HG02885 (cell line): ENCODE data around the gene MTHFD1.

Experiments
- ATAC-seq: cut with Tn5 transposase; IDR thresholded peaks from one replicate; pipeline ENCODE4 v1.9.1; 2021; ENCODE audit warnings: mild to moderate bottlenecking; ENCODE audit not compliant: unreplicated experiment, poor library complexity

The MTHFD1 gene

GRCh38 chr14:64401949-64402348, 13.8 kb downstream of the MTHFD1 start:
- ATAC-seq, result no peak

- no peak for ATAC-seq
These were observed 17.1 kb downstream of the MTHFD1 start for GRCh38 chr14:64405295-64405694.

GRCh38 chr14:64407329-64407728, 19.2 kb downstream of the MTHFD1 start:
- ATAC-seq, result peak; percentile 43

- ATAC-seq, result peak; percentile 55
These were observed 21.2 kb downstream of the MTHFD1 start for GRCh38 chr14:64409126-64409920.

- ATAC-seq, result no peak
These were observed 22.1 kb downstream of the MTHFD1 start for GRCh38 chr14:64410084-64410774.

- ATAC-seq, result no peak
These were observed 22.8 kb downstream of the MTHFD1 start for GRCh38 chr14:64411001-64411400.

- no peak for ATAC-seq
These were observed 24.1 kb downstream of the MTHFD1 start for GRCh38 chr14:64412237-64412636.

GRCh38 chr14:64416348-64416932, 28.3 kb downstream of the MTHFD1 start:
- ATAC-seq, result no peak

- ATAC-seq, result no peak
These were observed 29.1 kb downstream of the MTHFD1 start for GRCh38 chr14:64417055-64417770.

GRCh38 chr14:64417771-64418125, 29.6 kb downstream of the MTHFD1 start:
- ATAC-seq, result no peak

- no peak for ATAC-seq
These were observed 30.9 kb downstream of the MTHFD1 start for GRCh38 chr14:64419003-64419402.

GRCh38 chr14:64421166-64421565, 33.0 kb downstream of the MTHFD1 start:
- ATAC-seq, result no peak

GRCh38 chr14:64422005-64422404, 33.9 kb downstream of the MTHFD1 start:
- no peak for ATAC-seq

GRCh38 chr14:64422756-64423155, 34.6 kb downstream of the MTHFD1 start:
- ATAC-seq, result peak; percentile 84

GRCh38 chr14:64423987-64424386, 35.8 kb downstream of the MTHFD1 start:
- ATAC-seq, result no peak

GRCh38 chr14:64434528-64434927, 46.4 kb downstream of the MTHFD1 start:
- no peak for ATAC-seq

GRCh38 chr14:64438181-64438841, 50.2 kb downstream of the MTHFD1 start:
- ATAC-seq, result no peak

- no peak for ATAC-seq
These were observed 51.0 kb downstream of the MTHFD1 start for GRCh38 chr14:64439141-64439540.

GRCh38 chr14:64440494-64440893, 52.3 kb downstream of the MTHFD1 start:
- no peak for ATAC-seq

- ATAC-seq, result no peak
These were observed 54.3 kb downstream of the MTHFD1 start for GRCh38 chr14:64442300-64442988.
